K562 (cell line): Measurements from ENCODE around the gene APLF. TPM values are rescaled to one million over a fixed set of nuclear protein-coding genes. Genes with fewer than 3 reads are reported as not detected.

Source experiments
- ATAC-seq: fragments of 200-7000 bp; cut with Tn5 transposase; 3 replicates; pipeline ENCODE4 v1.9.1; 2020; ENCODE audit warnings: moderate library complexity
- BruUV-seq: library from RNA; stranded (reverse); fragments of 400-500 nt; replicated peaks from 2 replicates; lab custom pipeline; 2021; lab: Mats Ljungman, UMichigan
- CTCF ChIA-PET: fragments of 300-600 bp; formaldehyde crosslinking; extraction: SDS; loops from one replicate; lab custom pipeline; 2021; ENCODE audit warnings: low intra/inter-chr PET ratio; lab: Yijun Ruan, JAX
- POLR2A ChIA-PET: fragments of 300-600, 350-650 bp; sonication (Branson Sonifier 250); formaldehyde crosslinking; extraction: SDS; loops from one replicate; lab custom pipeline; 2021; ENCODE audit warnings: antibody characterized with exemption, inconsistent platforms; lab: Yijun Ruan, JAX
- DNase-seq, 4 experiments: peaks; one replicate each; pipeline versions ENCODE4 v3.0.0 to v3.0.0-alpha.2; 2011 to 2018; ENCODE audit warnings: low spot score in 3 of 4, mixed read lengths in 3 of 4; ENCODE audit errors: extremely low read depth in 1 of 4
- FAIRE-seq: peaks from 2 replicates; lab custom pipeline; 2011; peaks lifted over from hg19 to GRCh38; lab: Jason Lieb, UNC
- H2AFZ ChIP-seq: 2 replicates; pipeline ENCODE4 v1.6.0; 2011; ENCODE audit warnings: low read depth, low read length, control low read depth, inconsistent platforms
- H3K27ac ChIP-seq: fragments of 200-600 bp; 3 replicates; pipeline ENCODE4 v1.8.0; 2011; ENCODE audit warnings: low read depth, mild to moderate bottlenecking, control low read depth, inconsistent platforms, low read length, moderate library complexity, mixed read lengths; ENCODE audit errors: extremely low read depth
- H3K27me3 ChIP-seq, 2 experiments: fragments of 300-600 bp in 1 of 2; 2 replicates in 1 of 2; 3 replicates in 1 of 2; pipeline versions ENCODE4 v1.6.0 to v1.8.0; 2011; ENCODE audit warnings: inconsistent platforms in 2 of 2, low read length in 2 of 2, mild to moderate bottlenecking in 1 of 2, mixed read lengths in 1 of 2, moderate library complexity in 1 of 2; ENCODE audit not compliant: control insufficient read depth in 2 of 2, insufficient read depth in 2 of 2
- H3K36me3 ChIP-seq: fragments of 300-600 bp; 3 replicates; pipeline ENCODE4 v1.8.0; 2011; ENCODE audit warnings: mild to moderate bottlenecking, low read length, inconsistent platforms; ENCODE audit not compliant: control insufficient read depth, insufficient read depth
- H3K4me1 ChIP-seq, 2 experiments: fragments of 200-600 bp in 1 of 2; replicated peaks in 1 of 2; 2 replicates in 1 of 2; 3 replicates in 1 of 2; pipeline versions ENCODE4 v1.5.1 to v1.8.0; 2011; ENCODE audit warnings: inconsistent platforms in 2 of 2, low read length in 2 of 2, mild to moderate bottlenecking in 1 of 2, mixed read lengths in 1 of 2, moderate library complexity in 1 of 2; ENCODE audit not compliant: control insufficient read depth in 2 of 2, insufficient read depth in 2 of 2
- H3K4me2 ChIP-seq: 2 replicates; pipeline ENCODE4 v1.6.1; 2011; ENCODE audit warnings: low read length, control low read depth, inconsistent platforms, mixed read lengths; ENCODE audit not compliant: insufficient read depth
- H3K4me3 ChIP-seq: fragments of 200-600 bp; sonication (generic), shearing (Covaris generic); 2 replicates; pipeline ENCODE4 v1.5.1; 2016; ENCODE audit warnings: control low read depth, inconsistent platforms
- H3K79me2 ChIP-seq: fragments of 200-600 bp; 3 replicates; pipeline ENCODE4 v1.8.0; 2011; ENCODE audit warnings: low read length, inconsistent platforms; ENCODE audit not compliant: control insufficient read depth, insufficient read depth
- H3K9ac ChIP-seq, 2 experiments: 2 replicates each; pipeline versions ENCODE4 v1.6.0 to v1.6.1; 2011; ENCODE audit warnings: low read depth in 2 of 2, low read length in 2 of 2, control low read depth in 1 of 2, inconsistent platforms in 1 of 2, mild to moderate bottlenecking in 1 of 2, mixed read lengths in 1 of 2; ENCODE audit not compliant: insufficient read depth in 1 of 2
- H3K9me1 ChIP-seq: one replicate; pipeline ENCODE4 v1.6.0; 2011; ENCODE audit warnings: inconsistent platforms, mild to moderate bottlenecking, low read length, moderate library complexity; ENCODE audit not compliant: control insufficient read depth, insufficient read depth
- H3K9me3 ChIP-seq: replicated peaks from 2 replicates; pipeline ENCODE4 v1.5.1; 2011; ENCODE audit warnings: low read depth, low read length, inconsistent platforms; ENCODE audit not compliant: control insufficient read depth, insufficient read depth
- H4K20me1 ChIP-seq: replicated peaks from 2 replicates; pipeline ENCODE4 v1.6.1; 2011; ENCODE audit warnings: low read length, inconsistent platforms, mixed read lengths; ENCODE audit not compliant: control insufficient read depth, insufficient read depth
- FOXK2 ChIP-seq, 2 experiments: fragments of 450-650 bp; IDR thresholded peaks in 1 of 2; conservative IDR thresholded peaks in 1 of 2; 2 replicates each; pipeline ENCODE4 v1.6.1; 2016; ENCODE audit warnings: low read depth in 2 of 2, mild to moderate bottlenecking in 1 of 2
- GTF2A2 ChIP-seq: IDR thresholded peaks from 2 replicates; pipeline ENCODE4 v1.6.1; 2016; ENCODE audit warnings: mild to moderate bottlenecking, missing genetic modification characterization, missing compliant biosample characterization
- HMG20B ChIP-seq: fragments of 250-450 bp; sonication (Bioruptor Pico); IDR thresholded peaks from 2 replicates; pipeline ENCODE4 v1.5.0; 2021; ENCODE audit warnings: mild to moderate bottlenecking
- KLF16 ChIP-seq: IDR thresholded peaks from 2 replicates; pipeline ENCODE4 v1.6.1; 2016; ENCODE audit warnings: antibody characterized with exemption
- PML ChIP-seq: IDR thresholded peaks from 2 replicates; pipeline ENCODE4 v1.6.1; 2012; ENCODE audit warnings: low read length, inconsistent platforms
- POLR2AphosphoS5 ChIP-seq: IDR thresholded peaks from 2 replicates; pipeline ENCODE4 v1.6.1; 2011; ENCODE audit warnings: mild to moderate bottlenecking, low read depth, low read length, moderate library complexity; ENCODE audit not compliant: control insufficient read depth, insufficient read depth
- RBFOX2 ChIP-seq: fragments of 200-400 bp; formaldehyde crosslinking; IDR thresholded peaks from 2 replicates; pipeline ENCODE4 v1.6.1; 2017; ENCODE audit warnings: low read depth, mild to moderate bottlenecking, low read length, moderate library complexity
- TBP ChIP-seq: optimal IDR thresholded peaks from 2 replicates; pipeline ENCODE3; 2011; ENCODE audit warnings: low read depth, low read length, improper control_type of control experiment
- TEAD4 ChIP-seq, 2 experiments: sonication (generic) in 1 of 2; formaldehyde crosslinking in 1 of 2; IDR thresholded peaks; 2 replicates each; pipeline versions ENCODE4 v1.6.1 to v1.8.0; 2012 to 2022; ENCODE audit warnings: borderline replicate concordance in 1 of 2, inconsistent platforms in 1 of 2, low read length in 1 of 2, mild to moderate bottlenecking in 1 of 2, missing genetic modification reagents in 1 of 2
- ZBTB7A ChIP-seq: IDR thresholded peaks from 2 replicates; pipeline ENCODE4 v1.6.1; 2011; ENCODE audit warnings: low read depth, mild to moderate bottlenecking, low read length, moderate library complexity, borderline replicate concordance; ENCODE audit not compliant: control insufficient read depth
- ZNF282 ChIP-seq: sonication (generic); formaldehyde crosslinking; IDR thresholded peaks from 2 replicates; pipeline ENCODE4 v1.8.1; 2023; ENCODE audit warnings: missing genetic modification reagents
- WGBS: fragments of 100-300 bp; shearing (Covaris generic); methylation state at CpG from one replicate; pipeline ENCODE4 v1.1.6; 2016; ENCODE audit warnings: low coverage, mixed read lengths; ENCODE audit not compliant: insufficient coverage; ENCODE audit errors: missing lambda C conversion rate; 5-methylcytosine and 5-hydroxymethylcytosine counted together
- in situ Hi-C: fragments of 300-500 bp; cut with MboI; formaldehyde crosslinking; loops from 4 replicates; pipeline ENCODE4 v1.15.0; 2018; ENCODE audit warnings: inconsistent platforms, mixed read lengths
- intact Hi-C: fragments of 100-400 bp; cut with micrococcal nuclease; formaldehyde crosslinking; loops from 2 replicates; pipeline ENCODE4 v1.14.2; 2022
- polyA plus RNA-seq, 8 experiments: library from polyadenylated mRNA; depleted of rRNA in 4 of 8; stranded (reverse) in 5 of 8; unstranded in 3 of 8; fragments of >200 nt; fragmentation: Nextera tagmentation in 2 of 8; fragmentation: Illumina TruSeq in 1 of 8; extraction: Ambion mirVana in 2 of 8; extraction: Trizol in 1 of 8; gene quantifications; 2 replicates each; pipeline versions ENCODE4 v1.2.1 to v1.2.3, GENCODE V29; 2011 to 2014; ENCODE audit warnings: inconsistent platforms in 1 of 8, missing spikeins in 1 of 8
- total RNA-seq, 7 experiments: library from RNA; depleted of rRNA in 6 of 7; stranded (reverse); fragments of >200 nt in 6 of 7; fragmentation: Illumina TruSeq in 2 of 7; extraction: Trizol in 2 of 7; gene quantifications; 2 replicates each; pipeline versions ENCODE4 v1.2.1 to v1.2.3, GENCODE V29; 2011 to 2021; ENCODE audit warnings: low replicate concordance in 1 of 7
- TF ChIP-seq, protein P1 (sequence below): IDR thresholded peaks from 2 replicates; pipeline ENCODE4 v1.6.1; 2011; ENCODE audit not compliant: insufficient read length; ENCODE audit errors: extremely low read depth
- TF ChIP-seq, protein P2 (sequence below): fragments of 250-450 bp; sonication (Bioruptor Pico); IDR thresholded peaks from 2 replicates; pipeline ENCODE4 v1.4.0; 2020; ENCODE audit warnings: mild to moderate bottlenecking, moderate library complexity

The APLF gene
- total and polyA plus RNA-seq, 9 of the 15 experiments (the other 6 are each of a cell fraction or from before 2014, with no cell fraction given): 0.07 to 1.1 (median 0.71) TPM

DNA sequence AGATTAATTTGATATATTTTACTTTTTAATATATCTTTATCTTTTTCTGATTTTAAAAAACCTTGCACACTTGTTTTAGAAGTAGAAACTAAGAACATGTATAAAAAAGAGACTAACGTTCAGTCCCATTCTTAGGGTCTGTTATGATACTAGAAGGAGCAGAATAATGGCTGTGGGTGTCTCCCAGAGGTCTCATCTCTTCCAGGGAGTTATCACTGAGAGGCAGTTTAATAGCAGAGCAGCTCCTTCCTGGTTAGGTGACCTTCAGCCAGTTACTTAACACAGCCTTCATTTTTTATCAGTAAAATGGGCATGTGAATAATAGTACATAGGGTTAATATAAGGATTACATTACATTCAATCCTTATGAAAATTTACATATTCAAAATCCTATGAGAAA, 40.9 kb upstream of the APLF start:
- H4K20me1 ChIP-seq: no peaks in the 10 kb centered on the region
- no peaks in the 10 kb centered on the region for H3K79me2 ChIP-seq
- no peaks in the 10 kb centered on the region for H3K9me3 ChIP-seq
- no peak overlapping the region for H3K27ac ChIP-seq
- ChIA-PET CTCF (no interaction called here), POLR2A (interaction anchor here (0.6 to 4.4 kb wide), 3 partner anchors 10 to 24 kb away, joined by 3 to 21 read pairs (median 5); no protein-coding TSS in a partner anchor)
- H3K4me2 ChIP-seq: no peak overlapping the region
- no peaks in the 10 kb centered on the region for H3K36me3 ChIP-seq
- no TSS peak for BruUV-seq
- WGBS: 36% methylated on average over 1 of the region's 1 CpG
- FAIRE-seq (no peak), DNase-seq (no peak), ATAC-seq (no peak)
- intact Hi-C loops (no loop called here), in situ Hi-C loops (no loop called here)
- peak; percentile 53; the same call in 1 of the 2 replicates for TF ChIP-seq RBFOX2
- TF ChIP-seq POLR2AphosphoS5: peak; percentile 51; the same call in 1 of the 2 replicates
- no peak for TF ChIP-seq KLF16
- peak; percentile 60; the same call in 1 of the 2 replicates for TF ChIP-seq GTF2A2 (tag)
- no peak for TF ChIP-seq FOXK2 (conservative IDR thresholded peaks at IDR 0.05 in 1 of 2, IDR thresholded peaks at IDR 0.05 in 1 of 2; ENCODE audit: low read depth in 2 of 2)
- TF ChIP-seq, protein P1, sequence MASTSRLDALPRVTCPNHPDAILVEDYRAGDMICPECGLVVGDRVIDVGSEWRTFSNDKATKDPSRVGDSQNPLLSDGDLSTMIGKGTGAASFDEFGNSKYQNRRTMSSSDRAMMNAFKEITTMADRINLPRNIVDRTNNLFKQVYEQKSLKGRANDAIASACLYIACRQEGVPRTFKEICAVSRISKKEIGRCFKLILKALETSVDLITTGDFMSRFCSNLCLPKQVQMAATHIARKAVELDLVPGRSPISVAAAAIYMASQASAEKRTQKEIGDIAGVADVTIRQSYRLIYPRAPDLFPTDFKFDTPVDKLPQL: peak; percentile 63
- TF ChIP-seq TEAD4 (IDR thresholded peaks at IDR 0.05; ENCODE audit: low read length): peak; percentile 40; the same call in 1 of the 2 replicates
- no peak for TF ChIP-seq TEAD4 (CRISPR knock-in tag; IDR thresholded peaks at IDR 0.05; ENCODE audit: borderline replicate concordance)
- TF ChIP-seq ZBTB7A: no peak
- peak; percentile 87 for TF ChIP-seq TBP
- TF ChIP-seq ZNF282 (CRISPR knock-in tag): no peak
- no peak for TF ChIP-seq HMG20B (CRISPR knock-in tag)
- TF ChIP-seq PML: peak; percentile 83
- TF ChIP-seq, protein P2, sequence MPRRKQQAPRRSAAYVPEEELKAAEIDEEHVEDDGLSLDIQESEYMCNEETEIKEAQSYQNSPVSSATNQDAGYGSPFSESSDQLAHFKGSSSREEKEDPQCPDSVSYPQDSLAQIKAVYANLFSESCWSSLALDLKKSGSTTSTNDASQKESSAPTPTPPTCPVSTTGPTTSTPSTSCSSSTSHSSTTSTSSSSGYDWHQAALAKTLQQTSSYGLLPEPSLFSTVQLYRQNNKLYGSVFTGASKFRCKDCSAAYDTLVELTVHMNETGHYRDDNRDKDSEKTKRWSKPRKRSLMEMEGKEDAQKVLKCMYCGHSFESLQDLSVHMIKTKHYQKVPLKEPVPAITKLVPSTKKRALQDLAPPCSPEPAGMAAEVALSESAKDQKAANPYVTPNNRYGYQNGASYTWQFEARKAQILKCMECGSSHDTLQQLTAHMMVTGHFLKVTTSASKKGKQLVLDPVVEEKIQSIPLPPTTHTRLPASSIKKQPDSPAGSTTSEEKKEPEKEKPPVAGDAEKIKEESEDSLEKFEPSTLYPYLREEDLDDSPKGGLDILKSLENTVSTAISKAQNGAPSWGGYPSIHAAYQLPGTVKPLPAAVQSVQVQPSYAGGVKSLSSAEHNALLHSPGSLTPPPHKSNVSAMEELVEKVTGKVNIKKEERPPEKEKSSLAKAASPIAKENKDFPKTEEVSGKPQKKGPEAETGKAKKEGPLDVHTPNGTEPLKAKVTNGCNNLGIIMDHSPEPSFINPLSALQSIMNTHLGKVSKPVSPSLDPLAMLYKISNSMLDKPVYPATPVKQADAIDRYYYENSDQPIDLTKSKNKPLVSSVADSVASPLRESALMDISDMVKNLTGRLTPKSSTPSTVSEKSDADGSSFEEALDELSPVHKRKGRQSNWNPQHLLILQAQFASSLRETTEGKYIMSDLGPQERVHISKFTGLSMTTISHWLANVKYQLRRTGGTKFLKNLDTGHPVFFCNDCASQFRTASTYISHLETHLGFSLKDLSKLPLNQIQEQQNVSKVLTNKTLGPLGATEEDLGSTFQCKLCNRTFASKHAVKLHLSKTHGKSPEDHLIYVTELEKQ: no peak
- H3K4me3 ChIP-seq: no peak overlapping the region
- peaks cover 5 to 46% of the 10 kb centered on the region in 2 experiments for H3K4me1 ChIP-seq
- H3K9me1 ChIP-seq: no peaks in the 10 kb centered on the region
- H3K27me3 ChIP-seq: no peaks in the 10 kb centered on the region
- H3K9ac ChIP-seq: no peak overlapping the region
- H2AFZ ChIP-seq: no peak overlapping the region
